Superior temporal gyrus (tissue), 1 donor: ENCODE data around the gene ELFN1.
A peak's percentile ranks its signal among the peaks of the same experiment; 100 is the strongest.

Experiments
- DNase-seq: peaks from one replicate; pipeline ENCODE4 v3.0.0-alpha.2; 2016; ENCODE audit errors: extremely low spot score

Gene ELFN1

DNA sequence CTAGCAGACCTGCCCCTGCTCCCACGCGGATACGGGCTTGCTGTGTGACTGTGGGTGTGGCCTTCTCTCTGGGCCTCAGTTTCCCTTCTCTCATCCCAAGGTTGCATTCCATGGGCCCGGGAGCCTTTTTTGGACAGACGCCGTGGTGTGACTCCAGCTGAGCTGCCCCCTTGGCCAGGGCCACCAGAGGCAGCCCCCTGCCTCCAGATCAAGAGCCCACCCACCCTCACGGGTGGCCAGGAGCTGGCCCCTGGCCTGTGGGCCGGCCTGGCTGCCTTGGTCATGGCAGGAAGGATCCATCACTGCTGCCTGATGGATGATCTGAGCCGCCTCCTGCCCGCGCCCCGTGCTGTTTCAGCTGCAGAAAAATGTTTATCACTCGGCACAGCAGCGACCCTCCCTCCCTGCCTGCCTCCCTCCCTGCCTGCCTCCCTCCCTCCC is 27.8 kb upstream of the ELFN1 start:
- DNase-seq = no peak

GRCh38 chr7:1643270-1644092 is 26.6 kb upstream of the ELFN1 start:
- no peak for DNase-seq

DNA sequence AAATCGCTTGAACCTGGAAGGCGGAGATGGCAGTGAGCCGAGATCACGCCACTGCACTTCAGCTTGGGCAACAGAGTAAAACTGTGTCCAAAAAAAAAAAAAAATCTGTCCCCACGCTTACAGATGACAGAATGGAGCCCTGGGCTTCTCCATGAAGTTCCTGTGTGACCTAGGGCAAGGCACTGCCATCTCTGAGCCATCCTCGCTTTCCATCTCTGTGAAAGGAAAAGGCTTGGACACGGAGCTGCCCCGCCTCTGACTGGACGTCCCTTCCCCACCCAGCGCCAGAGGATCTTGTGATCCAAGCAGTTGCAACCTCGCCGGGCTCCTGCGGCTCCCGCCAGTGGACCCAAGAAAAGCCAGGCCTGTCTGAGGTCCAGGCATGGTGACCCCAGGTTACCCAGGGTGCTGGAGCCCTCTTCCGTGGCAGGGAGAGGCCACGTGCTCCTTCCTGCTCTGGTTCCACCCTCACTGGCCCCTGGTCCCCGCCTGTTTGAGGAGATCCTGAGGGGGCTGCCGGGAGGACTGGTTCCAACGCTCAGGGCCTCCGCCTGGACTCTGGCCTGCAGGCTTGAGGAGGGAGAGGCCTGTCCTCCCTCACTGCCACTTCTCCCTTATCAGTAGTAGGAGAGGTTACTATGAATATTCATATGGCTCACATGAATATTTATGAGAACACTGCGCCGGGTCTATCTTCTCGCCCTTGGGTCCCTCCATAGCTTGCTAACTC is 25.6 kb upstream of the ELFN1 start:
- DNase-seq = no peak

DNA sequence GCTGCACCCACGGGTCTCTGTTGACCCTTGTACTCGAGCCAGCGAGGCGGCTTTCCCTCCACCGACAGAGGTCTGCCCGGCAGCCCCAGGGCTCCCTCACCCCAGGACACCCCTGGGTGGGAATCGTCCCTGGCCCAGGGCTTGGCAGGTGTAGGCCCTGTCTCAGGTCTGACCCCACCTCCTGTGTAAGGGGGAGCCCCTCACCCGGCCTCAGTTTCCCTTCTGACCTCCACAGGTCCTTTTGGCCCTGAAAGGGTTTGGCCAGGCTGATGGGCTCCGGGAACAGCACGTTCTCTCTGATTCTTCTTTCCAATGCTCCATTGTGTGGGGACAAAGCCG is 25.0 kb upstream of the ELFN1 start:
- no peak for DNase-seq

GRCh38 chr7:1645476-1645875 is 24.6 kb upstream of the ELFN1 start:
- DNase-seq = no peak

GRCh38 chr7:1646391-1646790 is 23.7 kb upstream of the ELFN1 start:
- DNase-seq = no peak

GRCh38 chr7:1646957-1647891 is 22.9 kb upstream of the ELFN1 start:
- no peak for DNase-seq

- peak; percentile 8 for DNase-seq
Measured at GRCh38 chr7:1647961-1648672, 22.0 kb upstream of the ELFN1 start.

DNA sequence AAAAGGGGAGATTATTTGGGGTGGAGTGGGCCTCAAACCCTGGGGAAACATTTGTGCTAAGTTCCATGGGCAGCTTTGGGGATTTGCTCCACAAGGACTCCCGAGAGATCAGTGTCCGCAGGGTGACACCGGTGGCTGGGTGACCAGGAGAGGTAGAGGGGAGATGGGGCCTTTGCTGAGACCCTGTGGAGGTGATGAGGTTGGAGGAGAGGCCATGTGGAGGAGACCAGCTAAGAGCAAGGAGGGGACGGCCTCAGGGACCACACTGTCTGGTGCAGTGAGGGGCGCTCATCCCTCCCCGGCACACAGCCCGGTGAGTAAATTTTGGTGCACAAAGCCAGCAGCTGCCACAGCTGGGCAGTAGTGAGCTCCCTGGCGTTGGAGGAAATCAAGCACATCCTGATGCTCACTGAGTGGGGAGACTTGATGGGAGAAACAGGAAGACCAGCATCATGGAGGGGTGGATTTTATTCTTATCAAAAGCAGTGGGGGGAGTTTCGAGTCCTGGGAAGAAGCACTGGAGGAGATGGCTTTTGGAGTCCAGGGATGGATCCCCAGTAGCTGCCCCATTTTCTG is 20.2 kb upstream of the ELFN1 start:
- no peak for DNase-seq

GRCh38 chr7:1650363-1651030 is 19.6 kb upstream of the ELFN1 start:
- DNase-seq = no peak

DNA sequence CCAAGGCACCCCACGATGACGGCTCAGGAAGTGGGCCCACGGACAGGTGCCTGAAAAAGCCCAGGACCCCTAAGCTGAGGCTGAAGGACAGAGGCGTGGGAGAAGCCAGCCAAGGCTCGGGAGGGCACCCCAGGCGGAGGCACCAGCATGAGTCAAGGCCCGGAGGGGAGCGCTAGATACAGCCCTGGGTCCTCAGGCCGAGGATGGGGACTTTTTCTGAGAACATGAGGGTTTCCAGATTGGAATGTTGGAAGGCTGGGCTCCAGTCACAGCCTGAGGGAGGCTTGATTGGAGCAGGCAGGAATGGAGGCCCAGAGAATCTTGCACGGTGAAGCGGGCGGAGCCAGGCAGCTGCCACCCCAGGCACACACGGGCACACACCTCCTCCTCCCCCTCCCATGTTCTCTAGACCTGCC is 19.0 kb upstream of the ELFN1 start:
- DNase-seq = no peak

GRCh38 chr7:1651891-1652290 is 18.2 kb upstream of the ELFN1 start:
- no peak for DNase-seq

DNA sequence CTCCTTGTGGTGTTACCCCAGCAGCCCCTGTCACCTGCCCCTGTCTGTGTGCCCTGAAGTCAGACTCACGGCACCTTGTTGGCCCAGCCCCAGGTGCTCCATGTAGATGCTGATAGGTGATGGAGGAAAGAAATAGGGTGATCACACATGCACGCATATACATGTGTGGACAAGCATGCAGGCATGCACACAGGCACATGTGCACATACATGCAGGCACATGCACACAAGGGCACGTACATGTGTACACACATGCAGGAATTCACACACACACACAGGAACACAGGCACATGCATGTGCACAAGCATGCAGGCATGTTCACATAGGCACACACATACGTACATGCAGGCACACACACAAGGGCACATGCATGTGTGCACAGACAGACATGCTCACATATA is 16.6 kb upstream of the ELFN1 start:
- DNase-seq = no peak

DNA sequence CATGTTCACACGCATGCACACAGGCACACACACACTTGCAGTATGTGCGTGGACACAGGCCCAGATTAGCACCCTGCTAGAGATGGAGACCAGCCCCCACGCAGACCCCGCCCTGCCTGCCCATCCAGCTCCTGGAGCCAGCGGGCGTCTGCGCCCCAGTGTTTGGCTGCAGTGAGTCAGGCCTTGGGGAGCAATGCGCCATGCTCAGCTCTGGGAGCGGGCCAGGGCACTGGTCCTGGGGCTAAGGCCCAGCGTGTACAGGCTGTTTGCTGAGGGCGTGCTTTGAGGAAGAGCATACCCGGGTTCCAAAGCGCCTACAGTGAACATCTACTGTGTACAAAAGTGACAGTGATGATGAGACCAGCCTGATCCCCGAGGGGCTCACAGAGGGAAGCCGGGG is 16.0 kb upstream of the ELFN1 start:
- DNase-seq = no peak

DNA sequence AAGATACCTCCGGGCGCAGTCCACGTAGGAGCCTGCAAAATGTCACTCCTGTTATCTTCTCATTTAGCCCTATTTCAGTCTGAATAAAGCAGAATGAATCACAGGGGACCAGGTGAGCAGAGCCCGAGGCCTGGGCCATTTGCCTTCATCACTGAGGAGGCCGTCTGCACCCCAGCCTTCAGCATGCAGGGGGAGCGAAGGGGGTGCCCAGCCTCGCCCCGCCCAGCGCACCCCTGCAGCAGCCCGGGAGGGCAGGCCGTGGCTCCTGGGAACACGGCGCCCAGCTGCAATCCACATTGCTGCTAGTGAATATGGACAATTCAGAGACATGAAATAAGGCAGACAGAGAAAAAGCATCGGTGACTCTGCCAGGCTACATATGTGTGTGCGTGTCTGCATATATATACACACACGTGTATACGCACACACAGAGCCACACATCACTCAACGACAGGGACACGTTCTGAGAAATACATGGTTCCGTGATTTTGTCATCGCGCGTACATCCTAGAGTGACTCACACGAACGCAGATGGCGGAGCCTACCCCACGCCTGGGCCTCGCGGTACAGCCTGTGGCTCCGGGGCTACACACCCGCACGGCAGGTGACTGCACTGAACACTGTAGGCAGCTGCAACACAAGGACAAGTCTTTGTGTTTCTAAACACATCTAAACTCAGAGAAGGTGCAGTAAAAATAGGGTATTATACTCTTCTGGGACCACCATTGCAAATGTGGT is 15.2 kb upstream of the ELFN1 start:
- DNase-seq = no peak

- no peak for DNase-seq
Measured at GRCh38 chr7:1659696-1660095, 10.4 kb upstream of the ELFN1 start.

DNA sequence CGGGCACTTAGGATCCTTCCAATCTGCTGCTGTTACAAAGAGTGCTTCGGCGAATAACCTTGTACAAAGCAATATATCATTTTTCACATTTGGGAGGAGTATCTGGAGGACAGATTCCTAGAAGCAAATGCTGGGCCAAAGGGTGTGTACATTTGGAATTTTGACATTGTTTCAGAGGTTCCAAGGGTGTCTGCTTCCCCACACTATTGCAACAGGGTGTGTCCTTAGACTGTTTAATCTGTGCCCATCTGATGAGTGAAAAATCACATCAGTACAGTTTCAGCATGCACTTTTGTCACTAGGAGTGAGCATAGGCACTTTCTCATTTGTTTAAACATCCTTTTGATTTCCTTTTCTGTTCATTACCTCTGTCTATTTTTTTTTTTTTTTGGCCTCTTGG is 8.6 kb upstream of the ELFN1 start:
- no peak for DNase-seq

- DNase-seq = no peak
Measured at GRCh38 chr7:1662101-1662500, 8.0 kb upstream of the ELFN1 start.

- DNase-seq = no peak
Measured at GRCh38 chr7:1662767-1663166, 7.3 kb upstream of the ELFN1 start.

GRCh38 chr7:1663223-1663622 is 6.9 kb upstream of the ELFN1 start:
- DNase-seq = no peak
